Activated CD4-positive, alpha-beta T cell treated with anti-CD3 and anti-CD28 coated beads for 4 hours (primary cell): ENCODE measurements around the gene PRICKLE2.

Experiments
- DNase-seq, 2 donors: peaks; one replicate each; pipeline ENCODE4 v3.0.0-alpha.2; 2020

The PRICKLE2 gene

DNA sequence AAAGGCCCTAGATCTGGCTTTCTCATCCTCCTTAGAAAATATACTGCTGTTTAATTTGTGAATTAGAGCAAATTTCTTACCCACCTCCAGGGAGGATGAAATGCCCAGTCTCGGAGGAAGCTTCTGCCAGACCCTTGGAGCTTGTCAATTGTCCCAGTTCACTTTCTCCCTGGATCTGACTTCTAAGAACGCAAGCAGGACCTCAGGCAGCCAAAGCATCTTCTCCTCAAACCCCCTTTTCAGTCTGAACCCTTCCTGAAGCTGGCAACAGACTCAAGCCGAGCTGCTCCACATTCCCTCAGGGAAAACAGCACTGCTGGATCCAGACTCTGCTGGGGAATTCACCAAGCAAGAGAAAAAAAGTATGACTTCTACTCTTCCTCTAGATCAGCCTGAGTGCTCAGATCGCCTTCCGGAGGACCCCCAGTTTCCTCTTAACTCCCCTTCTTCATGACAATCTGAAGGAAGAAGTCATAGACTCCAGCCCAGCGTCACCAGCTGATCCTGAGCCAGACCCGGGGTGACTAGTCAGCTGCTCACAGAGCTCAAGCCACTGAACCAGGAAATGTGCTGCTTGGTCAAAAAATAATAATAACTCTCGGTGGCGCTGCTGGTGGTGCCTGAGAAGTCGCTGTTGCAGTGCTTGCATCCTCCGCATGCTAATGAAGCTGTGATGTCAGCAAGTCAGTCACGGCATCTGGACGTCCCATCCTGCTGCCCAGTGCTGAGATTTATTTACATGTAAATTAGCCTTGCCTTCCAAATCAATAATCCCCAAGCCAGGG is at the start of gene PRICKLE2:
PRICKLE2 (minus strand) TSS at position 641 of the 785 bp plus-strand sequence. CDS start 26,539 bp downstream, outside the sequence.
- DNase-seq = no peak

DNA sequence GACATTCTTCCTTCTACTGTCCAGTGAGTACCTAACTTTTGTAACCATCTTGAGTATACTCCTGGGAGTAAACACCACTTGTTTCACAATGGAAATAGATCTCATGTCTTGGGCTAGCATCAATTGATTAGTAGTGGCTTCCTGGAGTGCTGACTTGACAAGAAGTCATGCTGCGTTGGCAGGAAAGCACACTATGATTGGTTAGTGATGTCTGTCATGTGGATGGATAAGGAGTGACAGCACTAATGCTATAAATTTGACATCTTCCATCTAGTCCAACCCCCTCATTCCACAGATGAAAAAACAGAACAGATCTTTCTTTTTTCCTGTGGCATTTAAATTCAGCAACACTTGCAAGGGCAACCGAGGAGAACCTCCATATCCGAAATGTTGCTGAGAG is 47.6 kb upstream of the PRICKLE2 start:
- DNase-seq = no peak

GRCh38 chr3:64272271-64272670 is 47.0 kb upstream of the PRICKLE2 start:
- no peak for DNase-seq

DNA sequence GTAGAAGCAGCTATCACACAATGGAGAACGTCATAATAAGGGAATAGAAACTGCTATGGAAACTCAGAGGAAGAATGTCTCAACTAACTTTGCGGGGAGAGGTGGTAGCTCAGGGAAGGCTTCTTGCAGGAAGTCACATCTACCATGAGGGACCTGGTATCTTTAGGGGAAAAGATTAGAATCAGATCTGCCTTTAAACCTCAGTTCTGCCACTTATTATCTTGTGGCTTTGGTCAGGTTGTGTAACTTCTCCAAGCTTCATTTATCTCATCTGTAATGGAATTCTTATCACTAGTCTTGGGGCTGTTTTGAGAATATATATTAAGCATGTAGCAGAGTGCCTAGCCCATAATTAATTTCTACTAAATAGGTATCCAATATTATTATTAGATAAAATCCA is 46.4 kb upstream of the PRICKLE2 start:
- DNase-seq = no peak

DNA sequence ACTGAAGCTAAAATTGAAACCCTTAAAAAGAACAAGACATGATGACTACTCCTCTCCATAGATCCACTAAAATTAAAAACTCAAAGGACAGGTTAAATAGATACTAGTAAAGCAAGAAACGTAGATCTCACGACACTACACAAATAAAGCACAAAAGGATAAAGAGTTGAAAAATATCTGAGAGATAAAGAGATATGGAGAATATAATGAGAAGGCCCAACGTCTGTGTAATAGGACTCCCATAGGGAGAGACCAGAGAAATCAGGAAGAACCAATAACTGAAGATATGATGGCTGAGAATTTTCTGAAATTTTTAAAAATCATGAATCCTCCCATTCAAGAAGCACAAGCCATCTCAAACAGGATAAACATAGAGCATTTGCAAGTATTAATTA is 45.6 kb upstream of the PRICKLE2 start:
- DNase-seq = no peak

DNA sequence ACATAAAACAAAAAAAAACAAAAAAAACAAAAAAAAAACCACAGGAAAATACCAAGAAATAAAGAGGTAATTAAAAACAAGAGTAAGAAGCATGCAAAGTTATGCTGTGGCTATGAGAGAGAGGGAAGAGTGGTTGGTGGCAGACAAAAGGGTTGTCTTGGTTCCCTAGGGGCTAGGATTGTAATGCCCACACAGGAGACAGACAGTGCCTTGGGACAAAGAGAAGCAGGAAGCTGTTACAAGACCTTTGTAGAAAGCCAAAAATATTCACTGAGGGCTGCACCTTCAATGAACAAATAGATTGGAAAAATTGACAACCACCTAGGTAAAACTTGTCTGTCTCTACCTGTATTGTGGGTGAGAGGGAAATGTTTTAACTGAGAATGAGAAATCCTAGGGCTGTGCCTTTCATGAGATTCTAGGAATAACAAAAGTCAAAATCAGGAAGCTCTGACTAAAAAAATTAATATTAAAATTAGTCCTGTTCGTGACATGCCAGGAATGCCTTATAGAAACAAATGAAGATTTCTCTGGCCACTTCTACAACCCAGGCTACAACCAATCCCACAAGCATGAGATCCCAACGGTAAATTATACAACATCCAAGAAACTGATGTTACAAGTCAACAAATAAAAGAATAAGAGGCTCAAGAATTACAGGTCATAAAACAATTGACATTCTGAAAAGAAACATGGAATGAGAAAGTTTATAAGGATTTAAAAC is 45.0 kb upstream of the PRICKLE2 start:
- DNase-seq = no peak

DNA sequence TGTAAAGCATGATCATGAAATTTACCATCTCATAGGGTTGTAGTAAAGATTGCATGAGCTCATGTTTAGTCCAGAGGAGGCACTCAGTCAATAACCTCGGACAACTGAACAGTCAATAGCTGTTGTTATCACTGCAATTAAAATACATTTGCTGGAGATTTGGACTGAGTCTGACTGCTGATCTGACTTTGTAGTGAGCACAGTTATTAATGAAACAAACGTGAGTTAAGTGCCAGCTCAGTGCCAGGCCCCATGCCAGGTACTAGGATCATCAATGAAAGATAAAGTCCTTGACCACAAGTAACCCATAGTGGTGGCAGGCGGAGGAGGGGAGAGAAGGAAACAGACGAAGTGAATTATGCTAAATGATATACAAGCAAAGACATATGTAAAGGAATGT is 43.7 kb upstream of the PRICKLE2 start:
- no peak for DNase-seq

GRCh38 chr3:64267721-64268604 is 42.7 kb upstream of the PRICKLE2 start:
- no peak for DNase-seq

GRCh38 chr3:64266983-64267382 is 41.7 kb upstream of the PRICKLE2 start:
- DNase-seq = no peak

GRCh38 chr3:64266065-64266931 is 41.0 kb upstream of the PRICKLE2 start:
- no peak for DNase-seq

DNA sequence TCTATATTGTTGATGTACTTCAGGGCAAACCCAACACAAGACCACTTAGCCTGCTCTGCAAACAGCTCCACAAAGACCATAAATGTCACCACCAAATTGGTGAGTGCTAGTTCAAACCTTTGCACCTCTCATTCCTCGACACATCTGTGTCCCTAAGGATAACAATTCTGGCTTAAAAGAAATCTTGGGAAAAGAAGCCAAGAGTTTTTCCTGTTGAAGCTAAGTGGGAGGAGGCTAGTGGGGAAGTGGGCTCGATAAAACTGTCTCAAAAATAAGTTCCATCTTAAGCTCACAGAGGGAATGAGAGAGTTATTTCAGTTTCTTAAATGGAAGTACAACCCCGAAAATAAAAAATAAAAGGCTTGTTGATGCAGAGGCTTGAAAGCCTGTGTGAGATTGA is 40.4 kb upstream of the PRICKLE2 start:
- DNase-seq = no peak

DNA sequence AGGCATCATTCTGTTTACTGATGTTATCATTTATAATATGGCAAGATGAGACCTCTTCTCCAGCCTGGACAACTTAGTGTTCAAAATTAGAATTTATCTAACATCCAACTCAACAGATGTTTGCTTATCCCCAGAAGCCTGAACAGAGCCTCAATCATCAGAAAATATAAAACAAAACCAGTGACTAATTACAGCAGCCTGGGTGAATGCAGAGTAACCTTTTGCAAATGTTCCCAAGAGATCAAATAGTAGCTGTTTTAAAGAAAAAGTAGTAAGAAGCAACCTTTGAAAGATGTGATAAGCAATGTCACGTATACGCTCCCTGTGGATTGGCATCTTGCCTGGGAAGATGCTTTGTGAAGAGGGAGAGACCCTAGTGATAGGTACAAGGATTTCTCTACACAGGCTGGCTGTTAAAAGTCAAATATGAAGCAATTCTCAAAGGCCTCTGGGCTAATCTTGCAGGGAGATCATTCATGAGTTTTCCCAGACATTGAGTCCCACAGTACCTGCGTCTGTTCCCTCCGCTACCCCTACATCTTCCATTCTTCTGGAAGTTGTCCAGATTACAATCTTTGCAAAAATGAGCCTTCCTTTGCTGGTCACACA is 39.3 kb upstream of the PRICKLE2 start:
- DNase-seq = no peak

- DNase-seq = no peak
These were observed 37.4 kb upstream of the PRICKLE2 start for GRCh38 chr3:64262574-64263114.

GRCh38 chr3:64260431-64260830 is 35.2 kb upstream of the PRICKLE2 start:
- DNase-seq = no peak

DNA sequence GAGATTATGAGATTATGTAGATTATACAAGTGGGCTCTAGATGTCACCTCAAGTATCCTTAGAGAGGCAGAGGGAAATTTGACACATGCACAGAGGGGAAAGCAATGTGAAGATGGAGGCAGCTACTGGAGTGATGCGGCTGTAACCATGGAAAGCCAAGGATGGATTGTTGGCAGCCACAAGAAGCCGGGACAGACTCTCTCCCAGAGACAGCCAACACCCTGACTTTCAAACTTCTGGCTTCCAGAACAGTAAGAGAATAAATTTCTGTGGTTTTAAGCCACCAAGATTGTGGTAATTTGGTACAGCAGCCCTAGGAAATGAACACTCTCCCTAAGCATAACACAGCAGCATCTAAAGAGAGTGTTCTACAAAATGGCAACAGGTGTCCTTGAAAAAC is 34.4 kb upstream of the PRICKLE2 start:
- no peak for DNase-seq

DNA sequence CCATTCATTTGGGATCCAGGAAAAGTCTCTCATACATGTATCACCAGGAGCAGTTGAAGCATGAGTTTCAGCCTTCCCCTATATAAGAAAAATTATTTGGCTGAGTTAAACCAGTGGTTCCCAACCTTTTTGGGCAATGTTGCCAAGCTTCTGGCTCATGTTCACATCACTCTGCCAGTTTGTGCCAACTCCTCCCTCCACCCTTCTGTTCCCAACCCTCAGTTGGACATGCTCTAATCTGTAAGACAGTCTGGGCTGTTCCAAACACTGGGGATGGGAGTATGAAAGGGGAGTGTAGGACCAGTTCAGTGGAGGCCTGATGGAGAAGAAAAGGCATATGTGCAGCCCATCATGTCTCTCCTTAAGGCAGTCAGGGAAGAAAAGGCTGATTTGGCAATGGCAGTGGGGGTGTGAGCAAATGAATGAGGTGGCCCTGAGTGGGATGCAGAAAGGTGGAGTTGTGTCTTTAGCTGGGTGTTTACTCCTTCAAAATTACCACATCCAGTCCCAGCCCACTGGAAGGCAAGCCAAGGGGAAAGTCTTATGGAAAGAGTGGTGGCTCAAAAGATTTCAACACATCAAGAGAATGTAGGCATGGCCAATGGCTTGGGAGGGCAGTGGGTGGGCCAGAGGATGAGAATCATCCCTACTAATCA is 32.0 kb upstream of the PRICKLE2 start:
- no peak for DNase-seq

GRCh38 chr3:64255741-64256340 is 30.6 kb upstream of the PRICKLE2 start:
- no peak for DNase-seq

DNA sequence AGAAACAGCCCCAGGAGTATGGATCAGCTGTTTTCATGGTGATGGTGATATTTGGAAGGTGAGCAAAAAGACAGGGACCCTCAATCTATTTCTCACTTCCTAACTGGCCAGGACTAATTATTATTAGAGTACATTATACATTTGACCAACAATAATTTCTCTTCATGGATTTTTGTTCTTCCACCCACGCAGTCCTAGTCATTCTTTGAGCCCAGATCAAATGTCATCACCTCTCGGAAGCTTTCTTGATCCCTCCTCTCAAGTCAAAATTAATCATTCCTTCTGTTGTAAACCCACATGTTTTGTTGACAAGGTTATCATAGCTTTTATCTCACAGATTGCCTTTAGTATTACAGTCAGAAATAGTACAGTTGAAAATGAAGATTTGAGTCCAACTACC is 29.2 kb upstream of the PRICKLE2 start:
- no peak for DNase-seq

DNA sequence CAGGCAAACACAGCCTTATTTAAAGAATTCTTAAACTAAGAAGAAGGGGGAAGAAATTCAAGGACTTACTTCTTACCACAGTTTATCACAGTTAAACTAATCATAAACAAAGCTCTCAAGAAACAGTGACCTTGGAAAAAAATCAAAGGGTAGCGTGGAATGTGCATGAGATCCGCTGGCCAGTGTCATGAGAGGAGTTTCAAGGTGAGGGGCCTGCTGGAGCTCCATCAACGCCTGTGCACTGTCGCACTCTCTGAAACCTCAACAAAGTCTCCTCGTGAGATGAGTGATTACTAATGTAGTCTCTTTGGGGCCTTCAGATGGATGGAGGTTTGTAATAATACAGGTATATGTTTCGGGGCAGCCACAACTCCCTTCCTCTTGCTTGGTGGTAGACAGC is 28.4 kb upstream of the PRICKLE2 start:
- no peak for DNase-seq

GRCh38 chr3:64251019-64251418 is 25.8 kb upstream of the PRICKLE2 start:
- no peak for DNase-seq
